Thyroid gland (tissue), 4 donors: ENCODE results near the gene EDIL3.

Source experiments
- CTCF ChIP-seq, 6 experiments: fragments of 200-600 bp in 3 of 6; fragments of 450-650 bp in 3 of 6; sonication (generic) in 3 of 6; IDR thresholded peaks; one replicate each; pipeline ENCODE4 v1.5.1; 2016 to 2019; ENCODE audit warnings: antibody characterized with exemption in 6 of 6, mild to moderate bottlenecking in 2 of 6, inconsistent platforms in 1 of 6, moderate library complexity in 1 of 6
- POLR2A ChIP-seq, 2 donors: fragments of 450-650 bp; IDR thresholded peaks; one replicate each; pipeline ENCODE4 v1.6.1; 2017; ENCODE audit warnings: antibody characterized with exemption in 2 of 2, mild to moderate bottlenecking in 2 of 2, moderate library complexity in 1 of 2

GRCh38 chr5:84086511-84086910 lies 298.2 kb downstream of the EDIL3 start:
- TF ChIP-seq POLR2A (IDR thresholded peaks at IDR 0.05) (no peak), CTCF (IDR thresholded peaks at IDR 0.05) (no peak)
